Astrocyte (in vitro differentiated cells and primary cell): ENCODE measurements around the gene TP53BP1.

ENCODE experiments used
- EZH2 ChIP-seq: IDR thresholded peaks from 2 replicates; pipeline ENCODE4 v1.6.1; 2012; ENCODE audit warnings: mild to moderate bottlenecking, low read length, inconsistent platforms; ENCODE audit not compliant: insufficient read depth
- TF ChIP-seq, protein P1 (sequence below): IDR thresholded peaks from 2 replicates; pipeline ENCODE4 v1.5.1; 2011; ENCODE audit warnings: low read depth, mild to moderate bottlenecking, inconsistent platforms, low read length, moderate library complexity; ENCODE audit not compliant: insufficient read depth

DNA sequence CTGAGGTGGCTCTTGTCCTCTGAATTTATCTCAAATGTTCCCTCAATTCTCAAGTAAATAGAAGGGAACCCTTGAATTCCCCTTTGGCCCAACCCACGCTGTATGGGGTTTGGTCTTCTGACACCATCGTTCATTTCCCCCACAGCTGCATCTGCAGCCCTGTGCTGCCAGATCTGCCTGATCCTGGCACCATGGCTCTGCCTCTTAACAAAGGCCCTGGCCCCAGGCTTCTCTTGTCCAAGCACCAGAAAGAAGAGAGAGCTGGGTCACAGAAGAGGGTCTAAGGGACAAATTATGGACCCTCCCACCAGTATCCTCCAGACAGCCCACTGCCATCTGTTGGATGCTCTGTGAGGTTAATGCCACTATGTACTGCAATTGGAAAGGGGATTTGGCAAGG is 26.2 kb upstream of the TP53BP1 start:
- TF ChIP-seq, protein P1, sequence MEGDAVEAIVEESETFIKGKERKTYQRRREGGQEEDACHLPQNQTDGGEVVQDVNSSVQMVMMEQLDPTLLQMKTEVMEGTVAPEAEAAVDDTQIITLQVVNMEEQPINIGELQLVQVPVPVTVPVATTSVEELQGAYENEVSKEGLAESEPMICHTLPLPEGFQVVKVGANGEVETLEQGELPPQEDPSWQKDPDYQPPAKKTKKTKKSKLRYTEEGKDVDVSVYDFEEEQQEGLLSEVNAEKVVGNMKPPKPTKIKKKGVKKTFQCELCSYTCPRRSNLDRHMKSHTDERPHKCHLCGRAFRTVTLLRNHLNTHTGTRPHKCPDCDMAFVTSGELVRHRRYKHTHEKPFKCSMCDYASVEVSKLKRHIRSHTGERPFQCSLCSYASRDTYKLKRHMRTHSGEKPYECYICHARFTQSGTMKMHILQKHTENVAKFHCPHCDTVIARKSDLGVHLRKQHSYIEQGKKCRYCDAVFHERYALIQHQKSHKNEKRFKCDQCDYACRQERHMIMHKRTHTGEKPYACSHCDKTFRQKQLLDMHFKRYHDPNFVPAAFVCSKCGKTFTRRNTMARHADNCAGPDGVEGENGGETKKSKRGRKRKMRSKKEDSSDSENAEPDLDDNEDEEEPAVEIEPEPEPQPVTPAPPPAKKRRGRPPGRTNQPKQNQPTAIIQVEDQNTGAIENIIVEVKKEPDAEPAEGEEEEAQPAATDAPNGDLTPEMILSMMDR = no peak
- TF ChIP-seq EZH2 = no peak
